NCI-H69 (cell line): ENCODE results near the gene LMX1B.
"Not testable (repeated sequence)": the region's sequence is repeated elsewhere in the genome, so short reads cannot be mapped to it uniquely, and the experiment has no call there.

Source experiments
- DNase-seq: peaks from one replicate; lab custom pipeline; 2025; lab: John Stamatoyannopoulos, UW

The LMX1B gene

DNA sequence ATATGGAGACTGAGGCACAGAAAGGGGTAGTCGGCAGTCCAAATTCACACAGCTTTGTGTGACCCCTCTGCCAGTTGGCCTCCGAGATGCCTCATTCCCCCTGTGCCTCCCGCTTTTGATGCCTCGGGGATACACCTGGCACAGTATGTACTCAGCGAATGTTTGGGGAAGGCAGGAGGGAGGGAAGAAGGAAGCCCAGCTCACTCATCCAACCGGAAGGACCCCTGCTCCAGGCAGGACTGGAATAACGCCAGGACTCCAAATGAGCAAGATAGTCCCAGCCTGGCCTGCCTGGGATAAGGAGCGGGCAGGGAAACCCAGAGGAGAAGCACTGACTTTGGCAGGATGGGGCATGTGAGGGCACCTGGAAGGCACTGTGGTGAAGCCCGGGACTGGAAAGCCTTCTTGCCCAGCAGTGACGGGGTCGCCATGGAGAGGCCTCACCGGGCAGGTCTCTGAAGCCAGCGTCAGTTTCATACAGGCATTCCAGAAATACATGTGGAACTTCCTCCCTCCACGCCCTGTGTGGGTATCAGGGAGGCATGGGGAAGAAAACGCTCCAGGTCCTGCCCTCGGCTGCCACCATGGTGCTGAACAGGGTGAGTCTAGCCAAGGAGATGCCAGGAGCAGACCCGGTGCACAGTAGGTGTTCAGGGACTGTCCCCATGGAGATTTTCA lies 20.3 kb downstream of the LMX1B start:
- DNase-seq: peak; percentile 73

DNA sequence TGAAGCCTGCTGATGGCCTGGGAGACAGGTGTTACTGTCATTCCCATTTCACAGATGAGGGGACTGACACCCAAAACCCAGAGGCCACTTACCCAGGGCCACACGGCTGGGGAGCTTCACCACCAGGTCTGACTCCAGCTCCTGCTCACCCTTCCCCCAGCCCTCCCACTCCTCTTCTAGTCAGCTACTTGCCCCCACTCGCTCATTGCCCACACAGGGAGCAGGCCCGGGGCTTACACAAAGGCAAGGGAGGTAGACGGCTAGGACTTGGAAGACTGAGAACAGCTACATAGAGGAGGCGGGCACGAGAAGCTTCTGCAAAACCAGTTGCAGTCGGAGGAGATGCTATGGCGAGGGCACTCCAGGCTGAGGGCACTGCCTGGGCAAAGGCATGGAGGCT lies 21.3 kb downstream of the LMX1B start:
- DNase-seq: no peak

DNA sequence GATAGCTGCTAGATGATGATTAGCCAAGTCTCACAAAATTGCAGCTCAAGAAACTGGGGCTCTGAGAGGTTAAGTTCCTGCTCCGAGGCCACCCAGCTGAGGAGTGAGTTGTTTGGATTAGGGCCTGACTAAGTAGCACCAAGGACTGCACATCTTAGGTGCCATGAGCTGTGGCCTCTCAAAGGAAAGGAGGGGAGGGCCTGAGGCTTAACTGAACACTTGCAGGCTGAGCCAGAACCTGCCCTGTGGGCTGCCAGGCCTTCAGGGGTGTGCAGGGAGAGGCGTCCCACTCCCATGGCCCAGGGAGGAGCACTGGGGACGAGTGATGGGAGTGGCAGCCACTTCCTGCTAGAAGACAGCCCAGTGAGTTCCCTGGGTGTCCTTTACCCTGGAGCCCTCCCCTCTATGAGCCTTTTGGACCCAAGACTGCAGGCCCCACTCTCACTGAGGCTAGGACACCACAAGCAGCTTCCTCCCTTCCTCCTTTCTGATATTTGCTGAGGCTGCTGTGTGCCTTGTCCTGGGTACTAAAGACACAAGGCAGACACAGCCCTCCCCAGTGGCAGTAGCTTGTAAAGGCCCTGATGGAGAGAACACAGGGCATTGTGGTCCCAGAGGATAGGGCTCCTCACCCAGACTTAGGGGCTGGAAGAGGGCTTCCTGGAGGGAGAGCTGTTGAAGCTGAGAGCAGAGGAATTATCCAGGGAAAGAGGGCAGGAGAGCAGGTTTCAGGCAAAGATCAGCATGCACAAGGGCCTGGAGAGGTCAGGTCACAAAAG lies 22.1 kb downstream of the LMX1B start:
- DNase-seq: no peak

DNA sequence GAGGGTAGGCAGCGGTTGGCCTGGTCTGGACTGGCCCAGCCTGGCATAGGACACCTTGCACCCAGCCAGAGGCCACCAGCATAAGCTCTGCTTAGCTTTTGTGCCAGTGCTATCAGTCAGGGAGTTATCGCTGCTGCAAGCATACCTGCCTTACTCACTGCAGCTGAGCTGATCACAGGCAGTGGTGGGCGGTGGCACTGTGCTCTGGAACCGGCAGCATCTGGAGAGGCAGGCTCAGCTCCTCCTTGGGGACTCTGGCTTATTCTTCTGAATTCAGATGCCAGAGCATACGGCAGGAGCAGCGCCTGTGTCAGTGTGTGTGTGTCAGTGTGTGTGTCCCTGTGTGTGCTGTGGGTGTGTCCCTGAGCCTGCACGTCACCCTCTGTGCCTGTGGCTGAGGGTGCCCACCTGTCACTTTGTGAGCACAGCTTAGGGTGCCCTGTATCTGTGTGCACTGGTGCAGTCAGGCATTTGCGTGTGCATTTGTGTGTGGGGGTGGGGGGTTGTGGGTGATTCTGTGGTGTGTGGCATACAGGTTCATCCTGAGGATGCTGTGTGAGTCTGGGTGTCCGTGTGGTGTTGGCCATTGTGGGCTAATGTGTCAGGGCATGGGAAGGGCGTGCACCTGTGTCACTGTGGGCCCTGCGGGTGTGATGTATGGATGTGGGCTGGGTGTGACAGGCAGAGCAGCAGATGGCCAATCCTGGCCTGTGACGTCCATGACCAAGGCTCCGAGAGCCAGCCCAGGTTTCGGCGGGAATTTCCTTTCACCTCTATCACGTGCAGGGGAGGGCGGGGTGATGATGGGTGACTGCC lies 23.5 kb downstream of the LMX1B start:
- peak; percentile 24 for DNase-seq

DNA sequence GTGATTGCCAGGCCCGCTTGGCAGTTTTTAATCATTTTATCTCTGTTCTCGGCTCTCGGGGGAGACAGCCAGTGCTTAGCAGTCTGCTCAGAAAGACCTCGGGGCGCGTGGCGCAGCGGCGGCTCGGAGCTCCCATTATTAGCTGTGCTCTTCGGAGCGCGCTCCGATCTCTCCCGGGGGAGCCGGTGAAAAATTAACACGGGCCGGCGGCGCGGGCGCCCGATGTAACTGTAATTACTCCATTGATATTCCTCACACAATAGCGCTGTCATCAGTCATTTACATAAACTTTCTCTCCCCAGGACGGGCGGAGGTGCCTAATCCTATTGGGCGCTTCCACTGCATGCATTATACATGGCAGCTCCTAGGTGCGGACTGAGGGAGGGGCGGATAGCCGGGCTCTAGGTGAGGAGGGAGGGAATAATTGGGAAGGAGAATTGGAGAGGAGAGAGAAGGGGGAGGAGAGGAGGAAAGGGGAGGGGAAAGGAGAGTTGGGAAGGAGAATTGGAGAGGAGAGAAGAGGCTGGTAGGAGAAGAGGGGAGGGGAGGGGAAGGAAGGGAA lies 24.9 kb downstream of the LMX1B start:
- DNase-seq: peak; percentile 87

DNA sequence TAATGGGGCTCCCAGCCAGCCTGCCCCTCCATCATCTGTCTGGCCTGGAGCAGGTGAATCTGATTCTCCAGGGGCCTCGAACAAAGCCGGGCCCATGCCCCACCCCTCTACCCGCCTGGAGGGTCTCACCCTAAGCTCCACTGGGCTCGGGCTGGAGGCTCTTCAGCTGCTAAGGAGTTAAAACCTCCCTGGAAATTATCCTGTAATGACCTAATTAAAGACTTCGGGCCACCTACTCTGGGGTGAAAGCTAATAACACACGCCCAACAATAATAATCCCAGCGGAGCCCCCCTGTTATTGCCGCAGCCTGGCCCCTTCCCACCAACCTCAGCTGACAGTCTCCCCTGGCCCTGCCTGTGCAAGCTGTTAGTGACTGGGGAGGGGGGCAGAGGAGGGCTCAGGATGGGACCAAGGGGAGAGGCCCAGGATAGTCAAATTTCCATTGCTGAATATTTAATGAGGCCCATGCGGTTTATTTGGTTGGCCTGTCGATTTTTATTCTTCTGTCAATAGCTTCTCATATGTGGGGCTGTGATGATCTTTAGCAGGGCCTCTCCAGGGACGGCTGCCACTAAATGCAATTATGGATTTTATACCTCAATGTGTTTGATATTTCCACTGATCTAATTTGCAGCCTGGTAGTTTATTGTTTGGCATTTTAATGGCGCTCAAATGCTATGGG lies 25.7 kb downstream of the LMX1B start:
- DNase-seq: no peak

DNA sequence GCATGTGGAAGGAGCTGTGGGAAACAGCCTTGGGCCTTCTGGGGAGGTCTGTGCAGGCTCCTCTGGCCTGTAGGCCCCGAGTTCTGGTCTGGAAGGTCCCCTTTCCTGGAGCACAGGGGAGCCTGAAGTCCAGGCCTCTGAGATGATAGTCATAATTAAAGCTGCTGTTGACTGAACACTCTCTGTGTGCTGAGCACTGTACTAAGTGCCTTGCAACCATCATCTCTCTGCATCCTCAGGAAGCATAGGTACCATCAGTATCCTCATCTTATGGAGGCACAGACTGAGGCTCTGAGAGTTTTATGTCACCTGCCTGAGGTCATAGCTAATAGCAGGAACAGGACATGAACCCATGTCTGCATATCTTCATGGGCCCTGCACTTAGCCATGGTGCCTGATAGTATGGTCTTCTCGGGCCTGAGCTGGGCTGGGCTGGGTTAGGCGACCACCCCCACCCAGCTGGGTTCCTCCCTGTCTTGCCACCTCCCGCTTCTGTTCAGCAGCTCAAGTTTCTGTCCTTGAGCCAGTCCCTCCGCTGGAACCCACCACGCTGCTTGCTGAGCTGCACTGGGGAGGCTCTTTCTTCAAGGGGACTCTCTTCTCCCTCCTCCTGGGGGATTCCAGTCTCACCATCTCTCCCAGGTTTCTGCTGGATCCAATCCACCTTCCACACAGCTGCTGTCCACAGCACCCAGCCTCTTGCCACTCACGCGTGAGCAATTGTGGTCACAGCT lies 27.6 kb downstream of the LMX1B start:
- no peak for DNase-seq

DNA sequence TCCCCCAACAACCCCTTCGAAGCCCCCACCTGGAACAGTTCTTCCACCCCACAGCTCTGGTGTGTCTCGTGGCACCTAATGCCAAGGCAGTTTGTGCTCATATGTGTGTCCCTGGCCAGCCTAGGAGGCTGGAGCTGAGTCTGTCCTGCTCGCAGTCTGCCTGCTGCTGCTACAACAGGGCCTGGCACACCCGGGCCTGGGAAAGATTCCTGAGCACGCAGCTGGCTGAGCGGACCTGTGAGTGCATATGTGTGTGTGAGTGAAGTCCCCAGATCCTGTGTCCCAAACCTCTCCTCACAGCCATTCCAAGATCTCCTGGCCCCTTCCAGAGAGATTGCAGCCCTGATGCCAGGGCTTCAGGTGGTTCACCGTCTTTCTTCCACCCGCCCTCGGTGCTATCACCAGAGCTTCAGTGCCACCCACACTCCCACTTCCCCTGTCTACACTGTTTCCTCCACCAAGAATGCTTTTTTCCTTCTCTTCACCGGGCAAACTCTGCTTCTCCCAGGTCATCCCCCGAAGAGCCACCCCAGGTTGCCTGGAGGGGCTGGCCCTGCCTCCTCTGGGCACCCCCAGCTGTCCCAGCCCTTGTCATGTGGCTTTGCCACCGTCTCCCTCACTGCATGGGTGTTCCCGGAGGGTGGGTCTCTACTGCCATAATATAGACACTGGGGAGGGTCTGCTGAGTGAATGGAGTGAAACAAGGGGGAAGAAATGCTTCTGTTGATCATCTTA lies 28.4 kb downstream of the LMX1B start:
- DNase-seq: no peak

DNA sequence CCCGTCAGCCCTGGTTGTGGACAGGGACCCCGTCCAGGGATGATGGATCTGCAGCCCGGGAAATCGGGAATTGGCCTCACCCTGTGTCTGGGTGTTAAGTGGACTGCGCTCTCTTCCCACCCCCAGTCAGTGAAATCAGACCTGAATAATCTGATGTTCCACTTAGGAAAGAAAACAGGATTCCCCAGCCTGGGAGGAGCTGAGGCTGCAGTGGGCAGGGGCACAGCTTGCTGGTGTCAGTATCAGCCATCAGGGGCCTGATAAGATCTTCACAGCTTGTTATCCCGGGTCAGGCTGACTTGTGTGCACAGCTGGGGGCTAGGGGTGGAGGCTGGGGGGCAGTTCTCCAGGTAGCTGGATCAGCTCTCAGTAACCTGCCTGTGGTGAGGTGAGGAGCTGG lies 29.1 kb downstream of the LMX1B start:
- DNase-seq: no peak

DNA sequence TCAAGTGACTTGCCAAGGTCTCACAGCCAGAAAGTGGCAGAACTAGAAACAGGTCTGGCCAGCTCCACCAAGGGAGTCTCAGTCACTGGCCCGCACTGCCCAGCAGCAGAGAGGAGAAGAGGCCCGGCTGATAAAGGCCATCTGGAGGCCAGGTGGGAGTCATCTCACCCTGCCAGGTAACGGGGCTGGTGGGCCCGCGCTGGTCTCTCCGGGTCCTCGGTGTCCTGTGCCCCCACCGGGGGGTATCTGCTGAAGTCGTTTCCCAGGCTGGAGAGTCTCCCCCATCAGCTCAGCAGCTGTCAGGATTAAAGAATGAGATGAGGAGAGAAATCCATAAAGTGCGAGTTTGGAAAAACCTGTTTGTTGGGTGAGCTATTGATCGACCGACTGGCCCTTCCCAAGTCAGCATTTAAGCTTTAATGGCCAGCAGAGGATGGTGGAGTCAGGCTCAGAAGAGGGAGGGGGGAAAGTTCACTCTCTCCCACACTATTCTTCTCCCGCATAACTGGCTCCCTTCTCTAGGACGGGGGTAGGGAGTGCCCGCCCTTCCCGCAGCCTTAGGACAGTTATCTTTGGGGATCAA lies 30.3 kb downstream of the LMX1B start:
- DNase-seq: no peak

DNA sequence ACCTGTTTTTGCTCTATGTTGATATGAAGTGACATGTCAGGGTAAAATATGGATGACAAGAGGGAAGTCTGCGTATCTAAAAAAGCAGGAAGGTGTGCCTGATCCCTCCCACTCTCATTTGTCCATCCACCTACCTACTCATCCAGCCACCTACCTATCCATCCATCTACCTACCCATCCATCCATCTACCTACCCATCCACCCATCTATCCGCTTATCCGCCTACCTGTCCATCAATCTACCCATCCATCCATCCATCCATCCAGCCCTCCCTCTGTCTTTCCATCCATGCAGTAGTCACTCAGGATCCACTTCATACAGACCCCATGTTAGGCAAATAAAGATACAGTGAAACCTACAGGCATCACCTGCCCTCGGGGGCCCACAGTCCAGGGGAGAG lies 32.4 kb downstream of the LMX1B start:
- no peak for DNase-seq

DNA sequence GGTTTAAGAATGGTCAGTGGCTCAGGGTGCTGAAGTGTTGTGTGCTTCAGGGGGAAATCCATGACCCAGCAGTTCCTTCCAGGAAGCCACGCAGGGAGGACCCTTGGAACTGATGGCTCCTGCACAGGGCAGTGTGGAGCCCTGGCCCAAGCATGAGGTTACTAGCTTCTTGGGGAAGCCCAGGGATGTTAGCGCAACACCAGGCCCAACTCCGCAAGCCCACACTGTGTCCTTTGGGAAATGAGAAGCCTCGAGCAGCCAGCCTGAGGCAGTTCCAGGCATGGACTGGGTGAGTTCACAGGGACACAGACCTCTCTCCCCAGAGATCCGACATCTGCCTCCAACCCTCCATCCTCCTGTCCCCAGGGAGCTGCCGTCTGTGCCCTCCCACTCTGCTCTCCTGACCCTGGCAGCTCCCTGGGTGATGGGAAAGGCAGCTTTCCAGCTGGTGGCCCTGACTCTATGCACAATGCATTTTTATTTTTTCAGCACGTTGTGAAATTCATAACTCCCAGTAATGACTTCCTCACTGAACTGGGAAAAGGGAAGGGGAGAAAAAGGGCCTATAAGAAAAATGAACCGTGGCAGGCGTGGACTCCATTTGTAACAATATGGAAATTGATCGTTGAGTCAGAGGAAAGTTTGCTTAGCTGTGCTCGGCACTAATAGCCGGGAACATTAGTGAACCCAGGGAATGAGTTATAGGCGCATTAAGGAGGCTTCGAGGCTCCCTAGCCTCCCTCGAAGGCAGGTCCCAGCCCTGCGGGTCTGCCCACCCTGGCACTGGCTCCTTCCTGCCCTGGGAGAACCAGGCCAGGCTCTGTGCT lies 34.1 kb downstream of the LMX1B start:
- no peak for DNase-seq

DNA sequence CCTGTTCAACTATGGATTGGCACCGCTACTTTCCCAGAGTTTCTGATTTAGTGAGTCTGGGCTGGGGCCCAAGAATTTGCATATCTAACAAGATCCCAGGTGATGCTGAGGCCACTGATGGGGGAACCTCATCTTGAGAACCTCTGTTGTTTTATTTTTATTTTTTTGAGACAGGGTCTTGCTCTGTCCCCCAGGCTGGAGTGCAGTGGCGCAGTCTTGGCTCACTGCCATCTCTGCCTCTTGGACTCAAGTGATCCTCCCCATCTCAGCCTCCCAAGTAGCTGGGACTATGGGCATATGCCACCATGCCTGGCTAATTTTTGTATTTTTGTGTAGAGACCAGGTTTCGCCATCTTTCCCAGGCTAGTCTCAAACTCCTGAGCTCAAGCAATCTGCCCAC lies 35.7 kb downstream of the LMX1B start:
- DNase-seq: no peak

DNA sequence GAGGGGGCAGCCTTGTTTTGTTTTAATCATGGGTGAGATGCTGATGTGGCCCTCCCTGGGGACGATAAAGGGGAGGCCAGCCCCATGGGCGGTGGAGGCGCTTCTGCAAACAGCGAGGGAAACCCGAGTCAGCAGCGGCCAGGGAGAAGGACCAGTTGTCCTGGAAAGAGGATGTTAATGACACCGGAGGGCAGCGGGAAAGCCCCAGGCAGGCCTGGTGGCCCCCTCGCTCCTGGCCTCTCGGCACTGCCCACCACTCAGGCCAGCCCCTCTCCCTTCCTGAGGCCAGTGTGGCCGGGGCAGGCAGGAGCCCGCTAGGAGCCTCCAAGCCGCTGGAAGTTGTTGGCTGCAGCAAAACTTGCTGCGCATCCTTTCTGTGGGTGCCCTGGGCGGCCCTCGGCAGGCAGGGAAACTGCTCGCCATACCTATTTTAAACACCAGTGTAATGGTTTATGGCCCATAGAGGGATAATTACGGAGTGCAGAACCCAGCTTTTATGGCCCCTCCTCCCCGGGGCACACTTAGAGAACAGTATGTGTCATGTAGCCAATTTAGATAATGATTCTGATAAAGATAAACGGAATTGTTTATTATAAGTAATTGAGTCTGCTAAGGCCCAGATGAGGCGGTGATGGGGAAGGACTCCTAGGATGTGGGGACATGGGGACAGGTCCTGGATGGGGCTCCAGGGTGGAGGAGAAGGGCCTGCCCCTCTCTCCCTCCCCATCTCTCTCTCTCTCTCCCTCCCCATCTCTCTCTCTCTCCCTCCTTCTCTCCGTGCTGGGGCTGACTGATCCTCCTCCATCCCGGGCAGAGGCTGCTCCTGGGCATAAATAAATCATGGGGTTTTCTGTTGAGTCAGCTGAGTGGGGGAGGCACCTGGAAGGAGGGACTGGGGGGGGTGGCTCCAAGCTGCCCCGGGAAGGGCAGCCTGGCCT lies 36.9 kb downstream of the LMX1B start:
- DNase-seq: peak; percentile 90

DNA sequence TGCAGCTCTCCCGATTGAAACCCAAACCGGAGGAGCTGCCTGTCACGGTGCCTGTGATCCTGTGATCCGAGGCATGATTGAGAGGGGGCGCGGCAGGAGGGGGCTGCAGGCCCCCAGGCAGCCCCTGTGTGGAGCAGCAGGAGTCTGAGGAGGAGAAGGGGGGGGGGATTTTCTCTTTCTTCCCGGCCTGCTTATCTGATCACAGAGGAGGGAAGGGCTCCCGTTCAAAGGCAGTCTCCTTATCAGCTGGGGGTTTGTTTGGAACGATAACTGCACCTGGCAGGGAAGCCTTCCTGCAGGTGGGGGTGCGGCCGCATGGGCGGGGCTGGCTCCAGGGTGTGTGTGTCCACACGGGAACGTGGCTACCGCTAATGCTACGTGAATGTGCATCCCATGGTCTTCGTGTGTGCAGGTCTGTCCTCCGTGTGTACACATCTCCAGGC lies 38.4 kb downstream of the LMX1B start:
- peak; percentile 34 for DNase-seq

DNA sequence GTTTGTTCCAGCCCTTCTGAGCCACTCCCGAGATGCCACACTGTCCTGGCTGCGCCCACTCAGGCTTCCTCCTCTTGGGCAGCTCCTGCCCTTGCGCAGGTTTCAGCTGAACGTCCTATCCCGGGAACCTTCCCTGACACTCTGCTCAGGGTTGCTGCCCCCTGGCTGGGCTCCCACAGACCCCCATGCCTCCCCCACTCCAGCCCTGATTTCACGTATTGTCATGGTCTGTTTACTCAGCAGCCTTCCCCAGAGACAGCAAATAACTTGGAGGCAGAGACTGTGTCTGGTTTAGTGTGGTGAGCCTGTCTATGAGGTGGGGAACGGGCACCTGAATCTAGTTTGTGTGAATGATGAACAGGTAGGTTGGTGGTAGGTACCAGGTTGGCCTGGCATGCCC lies 40.4 kb downstream of the LMX1B start:
- DNase-seq: no peak

DNA sequence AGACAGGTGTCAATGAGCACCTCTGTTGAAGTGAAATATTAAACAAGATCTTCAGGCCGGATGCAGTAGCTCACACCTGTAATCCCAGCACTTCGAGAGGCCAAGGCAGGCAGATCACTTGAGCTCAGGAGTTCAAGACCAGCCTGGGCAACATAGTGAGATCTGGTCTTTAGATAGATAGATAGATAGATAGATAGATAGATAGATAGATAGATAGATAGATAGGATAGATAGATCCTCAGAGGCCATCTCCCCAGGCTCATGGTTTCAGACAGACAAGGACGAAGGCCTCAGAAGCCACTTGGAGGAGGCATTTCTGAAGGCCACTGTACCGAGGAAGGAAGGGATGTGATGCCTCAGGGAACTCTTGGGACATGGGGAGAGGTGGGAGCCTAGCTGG lies 42.5 kb downstream of the LMX1B start:
- DNase-seq: not testable (repeated sequence)

DNA sequence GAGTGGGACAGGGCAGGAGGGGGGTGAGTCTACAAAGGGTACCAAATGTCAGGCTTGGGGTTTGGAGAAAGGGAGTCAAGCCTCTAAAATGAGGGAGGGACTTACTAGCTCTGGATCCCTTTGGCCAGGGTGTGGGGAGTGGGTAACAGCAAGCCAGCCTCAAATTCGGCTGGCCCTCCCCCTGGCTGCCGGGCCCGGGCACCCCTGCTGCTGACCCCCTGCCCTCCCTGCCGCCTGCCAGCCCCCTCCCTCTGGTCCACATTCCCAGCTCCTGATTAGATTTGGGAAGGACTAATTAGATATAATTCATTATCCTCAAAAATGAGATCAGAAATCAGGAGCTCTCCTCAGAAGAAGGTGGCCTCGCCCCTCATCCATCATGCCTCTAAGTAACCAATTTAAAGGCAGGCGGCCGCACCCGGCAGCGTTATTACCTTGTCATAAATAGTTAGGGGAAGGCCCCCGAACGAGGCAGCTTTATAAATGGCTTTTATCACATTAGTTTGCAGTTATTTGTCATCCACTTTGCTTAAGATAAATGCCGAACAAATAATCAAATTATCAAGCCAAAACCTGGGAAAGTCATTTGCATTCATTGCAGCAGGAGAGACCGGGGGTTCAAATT lies 44.6 kb downstream of the LMX1B start:
- DNase-seq: no peak
